Mesothelial cell of epicardium (in vitro differentiated cells): ENCODE measurements around the gene SGPP1. TPM values are rescaled to one million over a fixed set of nuclear protein-coding genes. Genes with fewer than 3 reads are reported as not detected.

Source experiments
- DNase-seq, 2 experiments: peaks; one replicate each; pipeline ENCODE4 v3.0.0; 2021; ENCODE audit warnings: low spot score in 2 of 2; ENCODE audit not compliant: unreplicated experiment in 2 of 2
- H3K27ac Mint-ChIP-seq: 2 replicates; pipeline ENCODE4 v1.8.0; 2021; ENCODE audit warnings: mixed read lengths
- H3K27me3 Mint-ChIP-seq: 2 replicates; pipeline ENCODE4 v1.8.0; 2021; ENCODE audit warnings: low read depth, mixed read lengths
- H3K36me3 Mint-ChIP-seq: 2 replicates; pipeline ENCODE4 v1.8.0; 2021; ENCODE audit warnings: mixed read lengths
- H3K4me1 Mint-ChIP-seq: 2 replicates; pipeline ENCODE4 v1.8.0; 2021; ENCODE audit warnings: mixed read lengths
- H3K4me3 Mint-ChIP-seq: 2 replicates; pipeline ENCODE4 v1.8.0; 2021; ENCODE audit warnings: mild to moderate bottlenecking, moderate library complexity, mixed read lengths
- H3K9me3 Mint-ChIP-seq: 2 replicates; pipeline ENCODE4 v1.8.0; 2021; ENCODE audit warnings: mixed read lengths
- total RNA-seq: library from RNA; stranded (reverse); gene quantifications from 3 replicates; pipeline ENCODE4 v1.2.1, GENCODE V29; 2021
- TF ChIP-seq, protein P1 (sequence below): fragments of 200-600 bp; sonication (generic); IDR thresholded peaks from one replicate; pipeline ENCODE4 v1.5.0; 2021; ENCODE audit warnings: antibody characterized with exemption; ENCODE audit not compliant: unreplicated experiment

Gene SGPP1
- total RNA-seq, 1 donor from 2014 or later = 15.8 TPM

DNA sequence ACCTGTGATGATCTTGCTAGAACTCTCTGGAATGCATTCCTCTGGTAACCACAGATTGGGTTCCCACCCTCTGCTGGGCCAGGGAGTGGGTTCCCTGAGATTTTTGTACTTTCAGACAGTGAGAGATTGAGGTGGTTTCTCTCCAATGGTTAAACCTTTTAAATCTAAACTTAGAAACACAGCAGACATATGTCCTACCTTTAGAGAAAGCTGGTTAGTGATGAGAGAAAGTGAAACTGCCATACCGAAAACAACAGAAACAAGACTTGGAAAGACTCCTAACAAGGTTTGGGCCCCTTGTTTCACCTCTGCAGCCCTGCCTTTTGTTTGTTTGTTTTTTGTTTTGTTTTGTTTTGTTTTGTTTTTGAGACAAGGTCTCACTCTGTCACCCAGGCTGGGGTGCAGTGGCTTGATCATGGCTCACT, 9.7 kb upstream of the SGPP1 start:
- no peaks in the 10 kb centered on the region for H3K36me3 Mint-ChIP-seq
- H3K4me1 Mint-ChIP-seq = no peaks in the 10 kb centered on the region
- TF ChIP-seq, protein P1, sequence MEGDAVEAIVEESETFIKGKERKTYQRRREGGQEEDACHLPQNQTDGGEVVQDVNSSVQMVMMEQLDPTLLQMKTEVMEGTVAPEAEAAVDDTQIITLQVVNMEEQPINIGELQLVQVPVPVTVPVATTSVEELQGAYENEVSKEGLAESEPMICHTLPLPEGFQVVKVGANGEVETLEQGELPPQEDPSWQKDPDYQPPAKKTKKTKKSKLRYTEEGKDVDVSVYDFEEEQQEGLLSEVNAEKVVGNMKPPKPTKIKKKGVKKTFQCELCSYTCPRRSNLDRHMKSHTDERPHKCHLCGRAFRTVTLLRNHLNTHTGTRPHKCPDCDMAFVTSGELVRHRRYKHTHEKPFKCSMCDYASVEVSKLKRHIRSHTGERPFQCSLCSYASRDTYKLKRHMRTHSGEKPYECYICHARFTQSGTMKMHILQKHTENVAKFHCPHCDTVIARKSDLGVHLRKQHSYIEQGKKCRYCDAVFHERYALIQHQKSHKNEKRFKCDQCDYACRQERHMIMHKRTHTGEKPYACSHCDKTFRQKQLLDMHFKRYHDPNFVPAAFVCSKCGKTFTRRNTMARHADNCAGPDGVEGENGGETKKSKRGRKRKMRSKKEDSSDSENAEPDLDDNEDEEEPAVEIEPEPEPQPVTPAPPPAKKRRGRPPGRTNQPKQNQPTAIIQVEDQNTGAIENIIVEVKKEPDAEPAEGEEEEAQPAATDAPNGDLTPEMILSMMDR = no peak

DNA sequence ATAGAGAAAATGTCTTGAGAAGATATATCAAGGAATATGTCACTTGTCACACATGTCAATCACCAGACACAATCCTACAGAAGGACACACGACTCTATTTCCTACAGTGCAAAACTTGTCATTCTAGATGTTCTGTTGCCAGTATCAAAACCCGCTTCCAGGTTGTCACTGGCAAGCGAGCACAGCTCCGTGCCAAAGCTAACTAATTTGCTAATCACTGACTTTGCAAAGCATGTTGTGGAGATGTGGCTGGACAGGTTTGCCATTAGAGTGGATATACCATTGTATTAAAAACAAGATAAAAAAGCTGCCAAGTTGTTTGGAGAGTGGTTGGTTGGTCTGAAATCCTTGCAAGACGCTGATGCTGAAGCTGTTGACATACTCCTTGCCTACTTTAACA, 7.9 kb upstream of the SGPP1 start:
- H3K27me3 Mint-ChIP-seq = no peaks in the 10 kb centered on the region
- no peak for DNase-seq
- TF ChIP-seq, protein P1 = no peak
- H3K9me3 Mint-ChIP-seq = no peaks in the 10 kb centered on the region
- no peak overlapping the region for H3K27ac Mint-ChIP-seq
- no peaks in the 10 kb centered on the region for H3K36me3 Mint-ChIP-seq
- no peaks in the 10 kb centered on the region for H3K4me1 Mint-ChIP-seq
- H3K4me3 Mint-ChIP-seq = no peak overlapping the region

More for the DNA sequence above, 9.7 kb upstream of the SGPP1 start:
- H3K4me3 Mint-ChIP-seq = no peak overlapping the region
- no peaks in the 10 kb centered on the region for H3K27me3 Mint-ChIP-seq
- DNase-seq = no peak
- no peaks in the 10 kb centered on the region for H3K9me3 Mint-ChIP-seq
- H3K27ac Mint-ChIP-seq = no peak overlapping the region

DNA sequence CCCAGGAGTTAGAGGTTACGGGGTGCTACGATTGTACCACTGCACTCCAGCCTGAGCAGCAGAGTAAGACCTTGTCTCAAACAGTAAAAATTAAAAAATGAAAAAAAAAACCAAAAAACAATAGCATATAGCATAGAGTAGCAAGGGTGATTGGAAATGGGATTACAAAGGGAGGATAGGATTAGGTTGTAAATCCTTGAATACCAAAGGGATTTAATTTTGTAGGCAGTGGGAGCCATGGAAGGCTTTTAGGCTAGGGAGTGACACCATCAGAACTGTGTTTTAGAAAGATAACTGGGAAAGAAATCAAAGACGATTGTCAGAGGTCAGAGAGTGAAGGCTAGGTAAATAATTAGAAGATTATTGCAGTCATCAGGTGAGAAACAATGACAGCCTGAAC, 2.8 kb upstream of the SGPP1 start:
- no peaks in the 10 kb centered on the region for H3K9me3 Mint-ChIP-seq
- no peak overlapping the region for H3K27ac Mint-ChIP-seq
- TF ChIP-seq, protein P1 = no peak
- peaks cover 15% of the 10 kb centered on the region for H3K4me1 Mint-ChIP-seq
- no peak for DNase-seq
- no peaks in the 10 kb centered on the region for H3K36me3 Mint-ChIP-seq
- H3K4me3 Mint-ChIP-seq = no peak overlapping the region
- peaks cover 4% of the 10 kb centered on the region for H3K27me3 Mint-ChIP-seq

DNA sequence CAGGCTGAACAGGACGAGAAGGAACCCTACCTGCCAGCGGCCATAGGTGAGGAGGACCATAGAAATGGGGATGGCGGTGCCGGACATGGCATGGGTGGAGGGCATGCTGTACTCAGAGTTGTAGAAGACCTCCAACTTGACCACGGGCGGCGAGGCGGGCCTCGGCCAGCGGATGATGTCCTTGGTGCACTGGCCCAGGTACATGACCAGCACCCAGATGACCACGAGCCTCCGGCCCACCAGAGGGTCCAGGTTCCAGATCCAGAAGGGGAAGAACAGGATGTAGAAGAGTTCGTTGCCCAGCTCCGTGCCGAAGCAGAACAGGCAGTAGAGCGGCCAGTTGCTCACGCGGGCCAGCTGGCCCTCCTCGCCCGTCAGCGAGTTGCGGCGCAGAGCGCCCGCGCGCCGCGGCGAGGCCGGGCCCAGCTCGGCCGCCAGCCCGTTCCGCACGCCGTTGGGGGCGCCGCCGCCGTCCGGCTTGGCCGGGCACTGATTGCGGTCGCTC, 582 bp downstream of the SGPP1 start:
- H3K36me3 Mint-ChIP-seq = no peaks in the 10 kb centered on the region
- H3K4me1 Mint-ChIP-seq = peaks cover 18% of the 10 kb centered on the region
- TF ChIP-seq, protein P1 = no peak
- H3K9me3 Mint-ChIP-seq = no peaks in the 10 kb centered on the region
- peak overlapping the region; percentile 99 for H3K4me3 Mint-ChIP-seq
- peak overlapping the region; percentile 96 for H3K27ac Mint-ChIP-seq
- H3K27me3 Mint-ChIP-seq = peaks cover 4% of the 10 kb centered on the region
- DNase-seq = no peak

DNA sequence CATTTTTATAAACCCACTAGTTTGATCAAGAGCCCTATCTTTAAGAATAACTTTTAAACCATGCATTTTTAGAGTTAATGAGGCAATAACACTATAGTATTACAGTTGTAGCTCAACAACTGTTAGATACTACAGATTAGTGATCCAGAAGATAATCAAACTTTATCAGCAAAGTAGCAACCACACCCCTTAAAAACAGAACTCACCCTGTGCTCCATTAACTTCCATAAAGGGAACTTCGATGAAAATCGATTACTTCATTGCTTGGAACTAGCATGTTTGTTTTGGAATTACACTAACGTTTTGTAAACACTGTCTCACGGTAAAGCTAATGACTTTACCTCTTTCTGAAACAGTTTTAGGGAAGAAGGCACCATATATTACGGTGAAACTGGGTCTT, 1.4 kb downstream of the SGPP1 start:
- Mint-ChIP-seq H3K36me3 (peaks cover 1% of the 10 kb centered on the region), H3K4me1 (peaks cover 18% of the 10 kb centered on the region), H3K9me3 (peaks cover 2% of the 10 kb centered on the region), H3K27ac (peak overlapping the region; percentile 96), H3K27me3 (peaks cover 4% of the 10 kb centered on the region), H3K4me3 (peak overlapping the region; percentile 99)
- TF ChIP-seq, protein P1 = no peak
- no peak for DNase-seq
